ENCODE data around the gene MT2A.

DNA sequence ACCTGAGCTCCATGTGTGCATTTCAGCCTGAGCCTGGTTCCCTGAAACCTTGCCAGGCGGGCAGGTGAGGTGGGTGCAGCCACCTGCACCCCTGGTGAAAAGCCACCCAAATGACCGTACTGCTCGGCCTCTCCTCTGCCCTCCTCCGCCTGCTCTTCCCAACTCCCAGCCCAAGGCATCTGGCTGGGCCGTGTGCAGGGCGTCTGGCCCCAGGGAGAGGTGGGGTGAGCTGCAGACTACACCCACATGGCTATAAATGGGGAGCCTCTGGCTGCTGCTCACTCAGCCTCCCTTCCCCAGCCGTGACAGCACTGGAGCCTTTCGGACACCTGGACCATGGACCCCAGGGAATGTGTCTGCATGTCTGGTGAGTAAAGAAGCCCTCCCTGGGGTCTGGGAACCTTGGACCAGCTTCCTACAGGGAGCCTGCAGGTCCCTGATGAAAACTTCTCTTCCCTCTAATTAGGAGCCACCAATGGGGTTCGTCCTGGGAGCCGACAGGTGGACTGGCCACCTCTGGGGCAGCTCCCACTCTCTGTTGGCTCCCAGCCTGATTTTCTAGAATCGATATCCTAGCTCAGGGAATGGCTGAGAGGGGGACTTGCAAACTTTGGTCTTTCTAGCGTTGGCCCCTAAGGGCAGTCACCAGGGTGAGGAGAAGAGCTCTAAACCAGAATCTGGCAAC, 43.4 kb upstream of the MT2A start, which contains the start of gene MT4:
- TF ChIP-seq POLR2A (IDR thresholded peaks at IDR 0.05; ENCODE audit: low read length), result no peak
- no peak for TF ChIP-seq GATA1 (IDR thresholded peaks at IDR 0.05; ENCODE audit: low read depth, low read length)
